PC-9 (cell line): Measurements from ENCODE around the gene TNFRSF8. TPM values are rescaled to one million over a fixed set of nuclear protein-coding genes. Genes with fewer than 3 reads are reported as not detected.
"Not testable (repeated sequence)": the region's sequence is repeated elsewhere in the genome, so short reads cannot be mapped to it uniquely, and the experiment has no call there.

Experiments used
- BruUV-seq: library from RNA; stranded (reverse); fragments of 400-500 nt; replicated peaks from 2 replicates; lab custom pipeline; 2021; lab: Mats Ljungman, UMichigan
- CTCF ChIA-PET: fragments of 300-600 bp; sonication (Branson Sonifier 250); formaldehyde crosslinking; loops from one replicate; lab custom pipeline; 2022; ENCODE audit warnings: antibody characterized with exemption; lab: Charles Lee
- POLR2A ChIA-PET: fragments of 300-600 bp; sonication (Branson Sonifier 250); formaldehyde crosslinking; loops from one replicate; lab custom pipeline; 2022; ENCODE audit warnings: antibody characterized with exemption; ENCODE audit not compliant: unreplicated experiment; lab: Charles Lee
- DNase-seq, 2 experiments: peaks; one replicate each; pipeline versions ENCODE4 v3.0.0 to v3.0.0-alpha.2; 2015 to 2022; ENCODE audit warnings: mixed read lengths in 1 of 2
- H2AFZ ChIP-seq: fragments of 200-600 bp; sonication (generic); 2 replicates; pipeline ENCODE4 v1.8.1; 2017; ENCODE audit warnings: antibody characterized with exemption
- H3F3A ChIP-seq: fragments of 200-600 bp; sonication (generic); 2 replicates; pipeline ENCODE4 v1.8.1; 2017; ENCODE audit warnings: antibody characterized with exemption, mild to moderate bottlenecking, low read depth; ENCODE audit not compliant: insufficient read depth
- H3K27ac ChIP-seq: fragments of 200-600 bp; sonication (generic); 2 replicates; pipeline ENCODE4 v1.6.1; 2016; ENCODE audit warnings: mixed run types
- H3K27me3 ChIP-seq: fragments of 200-600 bp; sonication (generic); 2 replicates; pipeline ENCODE4 v1.6.1; 2016; ENCODE audit warnings: low read depth, mixed run types; ENCODE audit not compliant: insufficient read depth
- H3K36me3 ChIP-seq: fragments of 200-600 bp; sonication (generic); 2 replicates; pipeline ENCODE4 v1.6.1; 2016; ENCODE audit warnings: low read depth, mixed run types
- H3K4me1 ChIP-seq: fragments of 200-600 bp; sonication (generic); replicated peaks from 2 replicates; pipeline ENCODE4 v1.6.1; 2016; ENCODE audit warnings: mixed run types; ENCODE audit not compliant: insufficient read depth
- H3K4me2 ChIP-seq: fragments of 200-600 bp; sonication (generic); 2 replicates; pipeline ENCODE4 v1.6.1; 2017; ENCODE audit warnings: mixed run types
- H3K4me3 ChIP-seq: fragments of 200-600 bp; sonication (generic); 2 replicates; pipeline ENCODE4 v1.6.1; 2016; ENCODE audit warnings: mixed run types
- H3K79me2 ChIP-seq: fragments of 200-600 bp; sonication (generic); 2 replicates; pipeline ENCODE4 v1.6.1; 2017; ENCODE audit warnings: low read depth, mixed run types
- H3K9me2 ChIP-seq: fragments of 200-600 bp; sonication (generic); 2 replicates; pipeline ENCODE4 v1.8.1; 2017; ENCODE audit warnings: mild to moderate bottlenecking; ENCODE audit not compliant: insufficient read depth
- H3K9me3 ChIP-seq: fragments of 200-600 bp; sonication (generic); 2 replicates; pipeline ENCODE4 v1.8.1; 2016; ENCODE audit warnings: low read depth; ENCODE audit not compliant: insufficient read depth
- H4K20me1 ChIP-seq: fragments of 200-600 bp; sonication (generic); 2 replicates; pipeline ENCODE4 v1.8.1; 2017; ENCODE audit not compliant: insufficient read depth
- CTCF ChIP-seq: fragments of 200-600 bp; sonication (generic); conservative IDR thresholded peaks from 2 replicates; pipeline ENCODE4 v1.6.1; 2017; ENCODE audit warnings: mixed run types, antibody characterized with exemption, mild to moderate bottlenecking, moderate library complexity
- EZH2 ChIP-seq: fragments of 200-600 bp; sonication (generic); IDR thresholded peaks from 2 replicates; pipeline ENCODE4 v1.8.0; 2017; ENCODE audit warnings: antibody characterized with exemption, low read depth
- intact Hi-C: fragments of 100-400 bp; cut with micrococcal nuclease; formaldehyde crosslinking; loops from one replicate; pipeline ENCODE4 v1.10.0; 2022; ENCODE audit not compliant: unreplicated experiment
- total RNA-seq: library from RNA; stranded (reverse); gene quantifications from 2 replicates; pipeline ENCODE4 v1.2.3, GENCODE V29; 2021

TNFRSF8 gene
- total RNA-seq, 1 experiment from 2014 or later, result not detected

- H3K4me1 ChIP-seq, H3K4me2 ChIP-seq, H3K27ac ChIP-seq, POLR2A ChIA-PET, H3F3A ChIP-seq, H3K79me2 ChIP-seq, BruUV-seq, H3K36me3 ChIP-seq, H2AFZ ChIP-seq, H4K20me1 ChIP-seq, intact Hi-C loops, H3K9me3 ChIP-seq, H3K9me2 ChIP-seq, H3K27me3 ChIP-seq, H3K4me3 ChIP-seq: not testable (repeated sequence)
- peak; percentile 56; the same call in 1 of the 2 replicates for TF ChIP-seq CTCF
- peak in 1 of 2 experiments; percentile 22 for DNase-seq
- CTCF ChIA-PET, result interaction anchor here (0.6 kb wide), 1 partner anchor 88 kb away, joined by 16 read pairs; no protein-coding TSS in a partner anchor
Measured at GRCh38 chr1:12106861-12107260, 43.8 kb downstream of the TNFRSF8 start.

GRCh38 chr1:12107718-12108117 lies 44.6 kb downstream of the TNFRSF8 start:
- H3K9me2 ChIP-seq, result no peaks in the 10 kb centered on the region
- DNase-seq, result no peak
- intact Hi-C loops, result no loop called here
- no peaks in the 10 kb centered on the region for H3F3A ChIP-seq
- TF ChIP-seq CTCF (no peak), EZH2 (no peak)
- no peaks in the 10 kb centered on the region for H3K36me3 ChIP-seq
- H3K27ac ChIP-seq, result no peak overlapping the region
- H3K4me2 ChIP-seq, result no peak overlapping the region
- H3K27me3 ChIP-seq, result no peaks in the 10 kb centered on the region
- H3K79me2 ChIP-seq, result no peaks in the 10 kb centered on the region
- no TSS peak for BruUV-seq
- H4K20me1 ChIP-seq, result no peaks in the 10 kb centered on the region
- H3K4me3 ChIP-seq, result no peak overlapping the region
- no peaks in the 10 kb centered on the region for H3K9me3 ChIP-seq
- CTCF ChIA-PET, result no interaction called here
- H3K4me1 ChIP-seq, result no peaks in the 10 kb centered on the region
- no peak overlapping the region for H2AFZ ChIP-seq
- POLR2A ChIA-PET, result no interaction called here

GRCh38 chr1:12109901-12110300 lies 46.8 kb downstream of the TNFRSF8 start:
- CTCF ChIA-PET, result no interaction called here
- Histone ChIP-seq H4K20me1 (no peaks in the 10 kb centered on the region), H3K9me3 (no peaks in the 10 kb centered on the region), H3K27me3 (no peaks in the 10 kb centered on the region), H3K79me2 (no peaks in the 10 kb centered on the region), H3K4me2 (no peak overlapping the region), H3K9me2 (no peaks in the 10 kb centered on the region), H2AFZ (no peak overlapping the region), H3K27ac (no peak overlapping the region), H3K36me3 (no peaks in the 10 kb centered on the region), H3F3A (no peaks in the 10 kb centered on the region), H3K4me3 (no peak overlapping the region), H3K4me1 (no peaks in the 10 kb centered on the region)
- BruUV-seq, result no TSS peak
- no peak for TF ChIP-seq CTCF
- TF ChIP-seq EZH2, result no peak
- DNase-seq, result no peak
- intact Hi-C loops, result loop anchor here (10.0 kb wide), 1 partner anchor 665 kb away; the partner anchor contains the start of gene PRAMEF12
- POLR2A ChIA-PET, result no interaction called here
